ENCODE results near the gene CCDC92.

The CCDC92 gene

GRCh38 chr12:124002021-124002644, 29.5 kb upstream of the CCDC92 start:
- Histone ChIP-seq H3K27ac (ENCODE audit: low read depth, low read length) (no peak overlapping the region), H3K4me3 (ENCODE audit: low read length) (no peak overlapping the region), H3K4me1 (ENCODE audit: control insufficient read depth, low read length) (peaks cover 19% of the 10 kb centered on the region), H3K27me3 (ENCODE audit: control insufficient read depth, low read length) (no peaks in the 10 kb centered on the region), H3K36me3 (ENCODE audit: control insufficient read depth, low read length) (peaks cover 59% of the 10 kb centered on the region), H3K4me2 (ENCODE audit: low read length) (no peak overlapping the region), H3K79me2 (ENCODE audit: control insufficient read depth, low read length) (peaks cover 7% of the 10 kb centered on the region; the same call in 1 of the 2 replicates), H3K9me2 (replicated peaks; ENCODE audit: control insufficient read depth, low read length) (no peaks in the 10 kb centered on the region), H3F3A (ENCODE audit: control insufficient read depth, insufficient read depth) (no peaks in the 10 kb centered on the region), H3K9me3 (ENCODE audit: control insufficient read depth, insufficient read depth, low read length) (no peaks in the 10 kb centered on the region), H4K20me1 (ENCODE audit: control insufficient read depth, insufficient read depth, low read depth, low read length) (no peaks in the 10 kb centered on the region)
- TF ChIP-seq CTCF (IDR thresholded peaks at IDR 0.05; ENCODE audit: low read depth, low read length, poor library complexity, severe bottlenecking) (no peak), EZH2phosphoT487 (IDR thresholded peaks at IDR 0.05; ENCODE audit: borderline replicate concordance, low read length) (no peak)

GRCh38 chr12:124001343-124001742, 28.7 kb upstream of the CCDC92 start:
- no peaks in the 10 kb centered on the region for H3K9me3 ChIP-seq (ENCODE audit: control insufficient read depth, insufficient read depth, low read length)
- H3K4me2 ChIP-seq (ENCODE audit: low read length): no peak overlapping the region
- TF ChIP-seq CTCF (IDR thresholded peaks at IDR 0.05; ENCODE audit: low read depth, low read length, poor library complexity, severe bottlenecking) (no peak), EZH2phosphoT487 (IDR thresholded peaks at IDR 0.05; ENCODE audit: borderline replicate concordance, low read length) (no peak)
- no peaks in the 10 kb centered on the region for H3K27me3 ChIP-seq (ENCODE audit: control insufficient read depth, low read length)
- peaks cover 55% of the 10 kb centered on the region for H3K36me3 ChIP-seq (ENCODE audit: control insufficient read depth, low read length)
- H4K20me1 ChIP-seq (ENCODE audit: control insufficient read depth, insufficient read depth, low read depth, low read length): no peaks in the 10 kb centered on the region
- H3F3A ChIP-seq (ENCODE audit: control insufficient read depth, insufficient read depth): no peaks in the 10 kb centered on the region
- no peaks in the 10 kb centered on the region for H3K9me2 ChIP-seq (replicated peaks; ENCODE audit: control insufficient read depth, low read length)
- H3K4me1 ChIP-seq (ENCODE audit: control insufficient read depth, low read length): peaks cover 13% of the 10 kb centered on the region
- no peak overlapping the region for H3K4me3 ChIP-seq (ENCODE audit: low read length)
- H3K27ac ChIP-seq (ENCODE audit: low read depth, low read length): no peak overlapping the region
- peaks cover 12% of the 10 kb centered on the region for H3K79me2 ChIP-seq (ENCODE audit: control insufficient read depth, low read length)

- Histone ChIP-seq H4K20me1 (ENCODE audit: control insufficient read depth, insufficient read depth, low read depth, low read length) (peaks cover 3% of the 10 kb centered on the region; the same call in 1 of the 2 replicates), H3K27ac (ENCODE audit: low read depth, low read length) (no peak overlapping the region), H3K79me2 (ENCODE audit: control insufficient read depth, low read length) (peaks cover 17% of the 10 kb centered on the region), H3K4me3 (ENCODE audit: low read length) (no peak overlapping the region), H3F3A (ENCODE audit: control insufficient read depth, insufficient read depth) (no peaks in the 10 kb centered on the region), H3K4me2 (ENCODE audit: low read length) (no peak overlapping the region), H3K36me3 (ENCODE audit: control insufficient read depth, low read length) (peaks cover 57% of the 10 kb centered on the region), H3K9me2 (replicated peaks; ENCODE audit: control insufficient read depth, low read length) (no peaks in the 10 kb centered on the region), H3K9me3 (ENCODE audit: control insufficient read depth, insufficient read depth, low read length) (no peaks in the 10 kb centered on the region), H3K4me1 (ENCODE audit: control insufficient read depth, low read length) (0 out of 2 replicates have a peak, but pooled peaks cover under 1% of the 10 kb centered on the region), H3K27me3 (ENCODE audit: control insufficient read depth, low read length) (no peaks in the 10 kb centered on the region)
- TF ChIP-seq EZH2phosphoT487 (IDR thresholded peaks at IDR 0.05; ENCODE audit: borderline replicate concordance, low read length): no peak
- no peak for TF ChIP-seq CTCF (IDR thresholded peaks at IDR 0.05; ENCODE audit: low read depth, low read length, poor library complexity, severe bottlenecking)
Measured at GRCh38 chr12:124000111-124000510, 27.5 kb upstream of the CCDC92 start.
